Left forelimb (tissue), 1 donor: ENCODE results near the gene SMIM15.
"Not testable (repeated sequence)": the region's sequence is repeated elsewhere in the genome, so short reads cannot be mapped to it uniquely, and the experiment has no call there.

Experiments used
- DNase-seq: peaks from one replicate; pipeline ENCODE4 v3.0.0-alpha.2; 2018; ENCODE audit warnings: low spot score

Gene SMIM15, protein sequence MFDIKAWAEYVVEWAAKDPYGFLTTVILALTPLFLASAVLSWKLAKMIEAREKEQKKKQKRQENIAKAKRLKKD

DNA sequence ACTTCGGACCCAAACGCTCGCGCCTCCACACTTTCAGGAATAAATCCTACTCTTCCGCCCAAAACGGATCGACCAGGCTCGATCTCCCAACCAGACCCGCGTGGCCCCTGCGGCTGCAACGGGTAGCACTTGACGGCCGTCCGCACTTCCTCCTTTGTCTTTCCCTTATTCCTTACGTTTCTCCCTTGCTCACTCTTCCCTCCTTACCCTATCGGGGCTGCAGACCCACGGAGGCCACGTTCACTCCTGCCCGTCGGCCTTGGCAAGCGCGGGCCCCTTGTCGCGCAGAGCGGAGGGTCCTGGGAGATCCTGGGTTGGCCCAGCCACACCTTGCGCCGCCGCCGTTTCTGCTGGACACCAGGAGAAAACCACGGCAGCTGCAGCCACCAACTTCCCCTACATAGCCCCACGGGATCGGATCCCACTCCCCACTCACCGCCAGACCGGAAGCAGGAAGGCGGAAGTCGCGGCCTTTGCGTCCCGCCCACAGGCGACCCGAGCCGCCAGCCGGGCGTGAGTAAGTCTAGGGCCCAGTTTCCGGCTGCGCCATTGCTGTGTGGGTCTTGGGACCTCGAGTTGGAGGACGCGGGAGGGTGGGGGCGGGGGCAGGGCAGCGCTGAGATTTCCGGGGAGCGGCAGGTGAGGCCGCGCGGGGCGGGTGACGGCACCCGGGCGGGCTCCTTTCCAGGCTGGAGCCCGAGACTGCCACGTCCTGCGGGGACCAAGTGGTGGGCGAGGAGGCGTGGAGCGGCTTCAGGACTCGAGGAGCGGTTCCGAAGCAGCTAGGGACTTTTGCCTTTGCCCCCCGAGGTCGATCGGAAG is at the start of gene SMIM15:
Gene SMIM15 (minus strand): TSS at position 459 of the 822 bp plus-strand sequence. CDS start 2,297 bp downstream, outside the sequence.
- peak; percentile 94 for DNase-seq

DNA sequence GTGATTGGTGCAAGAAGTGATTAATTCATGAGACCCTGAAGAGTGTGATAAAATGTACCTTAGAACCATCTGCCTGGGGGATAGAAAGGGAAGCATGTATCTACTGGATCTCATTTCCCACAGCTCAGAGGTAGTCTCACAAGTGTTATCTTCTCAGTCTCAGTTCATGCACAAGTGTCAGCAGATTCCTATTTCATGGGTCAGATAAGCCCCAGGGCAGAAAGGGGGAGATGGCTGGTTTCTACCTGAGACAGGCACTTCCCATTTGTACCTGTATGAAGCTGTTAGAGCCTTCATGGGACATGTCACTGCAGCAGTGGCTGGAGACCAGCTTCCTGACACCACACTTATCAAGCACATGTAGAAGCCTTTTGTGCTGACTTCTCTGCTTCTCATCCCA is 45.6 kb upstream of the SMIM15 start:
- no peak for DNase-seq

DNA sequence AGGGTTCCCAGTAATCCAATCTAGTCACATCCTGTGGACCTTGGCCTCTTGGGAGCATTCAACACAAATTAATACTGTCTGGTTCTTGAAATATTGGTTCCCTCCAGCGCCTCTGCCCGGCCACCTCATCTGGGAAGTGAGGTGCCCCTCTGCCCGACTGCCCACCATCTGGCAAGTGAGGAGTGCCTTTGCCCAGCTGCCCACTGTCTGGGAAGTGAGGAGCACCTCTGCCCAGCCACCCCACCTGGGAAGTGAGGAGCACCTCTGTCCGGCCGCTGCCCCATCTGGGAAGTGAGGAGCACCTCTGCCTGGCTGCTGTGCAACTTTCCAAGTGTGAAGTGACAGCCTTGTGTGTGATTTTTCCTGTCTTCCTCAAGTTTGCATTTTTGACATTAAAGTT is 42.7 kb upstream of the SMIM15 start:
- no peak for DNase-seq

DNA sequence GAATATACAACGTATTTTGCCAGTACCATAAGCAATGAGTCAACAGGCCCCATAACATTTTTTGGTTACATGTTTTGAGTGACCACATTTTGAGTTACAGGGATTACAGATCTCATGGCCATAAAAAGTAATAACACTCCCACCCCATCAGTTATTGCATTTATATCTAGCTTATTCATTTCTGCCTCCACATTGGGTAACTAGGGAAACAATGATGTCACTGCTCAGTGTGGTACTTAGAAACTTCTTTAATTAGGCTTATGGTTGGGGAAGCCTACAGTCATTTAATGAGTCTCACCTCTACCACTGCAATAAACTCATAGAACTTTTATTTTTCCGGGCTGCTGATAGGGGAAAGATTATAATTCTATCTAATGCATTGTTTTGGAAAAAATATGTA is 39.9 kb upstream of the SMIM15 start:
- no peak for DNase-seq

DNA sequence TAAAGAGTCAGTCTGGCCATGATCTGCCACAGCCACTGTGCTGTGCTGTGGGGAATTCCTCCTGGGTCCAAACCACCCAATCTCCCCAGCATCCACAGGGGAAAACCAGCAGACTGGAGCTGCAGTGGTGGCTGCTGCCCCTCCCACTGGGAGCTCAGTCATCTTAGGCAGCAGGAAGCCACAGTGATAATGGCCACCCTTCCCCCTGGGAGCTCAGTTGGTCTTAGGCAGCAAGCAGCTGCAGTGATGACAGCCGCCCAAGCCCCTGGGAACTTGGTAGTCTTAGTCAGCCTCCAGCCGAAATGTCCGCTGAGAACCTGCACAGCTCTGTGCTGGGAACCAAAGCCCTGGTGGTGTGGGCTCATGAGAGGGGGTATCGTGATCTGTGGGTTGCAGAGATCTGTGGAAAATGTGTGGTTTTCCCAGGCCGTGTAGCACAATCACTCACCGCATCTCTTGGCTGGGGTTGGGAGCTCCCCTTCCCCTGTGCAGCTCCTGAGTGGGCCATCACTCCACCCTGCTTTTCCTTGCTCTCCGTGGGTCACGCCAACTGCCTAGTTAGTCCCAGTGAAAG is 38.4 kb upstream of the SMIM15 start:
- no peak for DNase-seq

DNA sequence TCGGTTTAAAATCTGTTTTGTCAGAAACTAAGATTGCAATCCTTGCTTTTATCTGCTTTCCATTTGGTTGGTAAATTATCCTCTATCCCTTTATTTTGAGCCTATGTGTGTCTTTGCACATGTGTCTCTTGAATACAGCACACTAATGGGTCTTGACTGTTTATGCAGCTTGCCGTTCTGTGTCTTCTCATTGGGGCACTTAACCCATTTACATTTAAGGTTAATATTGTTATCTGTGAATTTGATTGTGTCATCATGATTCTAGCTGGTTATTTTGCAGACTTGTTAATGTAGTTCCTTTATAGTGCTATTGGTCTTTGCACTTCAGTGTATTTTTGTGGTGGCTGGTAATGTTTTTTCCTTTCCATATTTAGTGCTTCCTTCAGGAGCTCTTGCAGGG is 36.3 kb upstream of the SMIM15 start:
- no peak for DNase-seq

DNA sequence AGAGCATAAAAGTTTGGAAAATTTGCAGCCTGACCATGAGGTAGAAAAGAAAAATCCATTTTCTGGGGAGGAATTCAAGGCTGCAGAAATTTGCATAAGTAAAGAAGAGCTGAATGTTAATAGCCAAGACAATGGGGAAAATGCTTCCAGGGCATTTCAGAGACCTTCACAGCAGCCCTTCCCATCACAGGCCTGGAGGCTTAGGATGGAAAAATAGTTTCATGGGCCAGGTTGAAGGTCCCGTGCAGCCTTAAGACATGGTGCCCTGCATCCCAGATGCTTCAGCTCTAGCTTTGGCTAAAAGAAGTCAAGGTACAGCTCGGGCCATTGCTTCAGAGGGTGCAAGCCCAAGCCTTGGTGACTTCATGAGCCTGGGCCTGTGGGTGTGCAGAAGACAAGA is 25.6 kb upstream of the SMIM15 start:
- DNase-seq: not testable (repeated sequence)

DNA sequence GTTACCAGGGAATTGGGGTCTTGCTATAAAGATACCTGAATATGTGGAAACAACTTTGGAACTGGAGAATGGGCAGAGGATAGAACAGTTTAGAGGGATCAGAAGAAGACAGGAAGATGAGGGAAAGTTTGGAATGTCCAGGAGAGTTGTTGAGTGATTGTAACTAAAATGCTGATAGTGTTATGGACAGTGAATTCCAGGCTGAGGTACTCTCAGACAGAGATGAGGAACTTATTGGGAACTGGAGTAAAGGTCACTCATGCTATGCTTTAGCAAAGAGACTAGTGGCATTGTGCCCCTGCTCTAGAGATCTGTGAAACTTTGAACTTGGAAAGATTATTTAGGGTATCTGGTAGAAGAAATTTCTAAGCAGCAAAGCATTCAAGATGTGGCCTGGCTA is 25.1 kb upstream of the SMIM15 start:
- DNase-seq: not testable (repeated sequence)

DNA sequence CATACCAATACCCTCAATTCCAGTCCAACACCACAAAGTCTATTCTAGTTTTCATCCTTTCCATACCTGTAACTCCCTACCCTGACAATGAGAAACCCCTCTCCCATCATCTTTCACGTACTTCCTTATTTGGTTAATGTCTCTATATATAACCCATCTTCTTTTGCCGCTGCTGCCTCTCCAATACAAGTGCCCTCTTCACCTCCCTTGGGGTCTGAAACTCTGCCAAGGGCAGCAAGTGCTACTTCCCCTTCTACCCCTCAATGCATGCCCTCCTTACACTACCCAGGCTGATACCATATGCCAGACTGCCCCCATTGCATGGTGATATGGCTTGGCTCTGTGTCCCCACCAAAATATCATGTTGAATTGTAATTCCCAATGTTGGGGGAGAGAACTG is 24.4 kb upstream of the SMIM15 start:
- DNase-seq: no peak

DNA sequence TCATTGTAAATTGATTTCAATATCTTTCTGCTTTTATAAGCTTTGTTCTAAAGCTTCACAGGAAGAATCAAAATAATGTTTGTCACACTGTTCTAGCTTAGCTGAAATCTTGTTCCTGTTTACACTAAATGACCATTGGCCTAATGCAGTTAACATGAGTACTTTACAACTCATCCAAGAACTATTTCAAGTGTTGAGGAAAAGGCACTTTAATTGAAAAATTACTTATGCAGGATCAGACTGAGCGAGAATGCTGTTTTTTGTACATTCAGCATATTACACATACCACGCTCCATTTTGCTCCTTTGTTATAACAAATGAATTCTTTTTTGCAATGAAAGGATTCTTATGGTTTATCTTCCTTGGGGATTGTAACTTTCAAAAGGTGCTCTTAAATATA is 22.4 kb upstream of the SMIM15 start:
- no peak for DNase-seq

DNA sequence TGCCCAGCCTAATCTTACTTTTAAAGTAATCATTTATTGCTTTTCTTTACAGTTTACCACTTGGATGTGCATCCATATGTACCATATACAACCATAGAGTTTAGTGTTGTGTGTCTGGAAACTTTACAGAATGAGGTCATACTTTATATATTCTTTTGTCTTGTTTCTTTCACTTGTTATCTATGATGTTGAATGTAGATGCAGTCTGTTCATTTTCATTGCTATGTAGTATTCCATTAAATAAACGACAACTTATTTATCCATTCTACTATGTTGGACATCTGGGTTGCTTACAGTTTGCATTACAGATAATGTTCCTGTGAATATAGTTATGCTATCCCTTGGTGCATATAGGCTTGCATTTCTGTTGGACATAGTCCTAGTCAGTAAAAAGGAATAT is 21.3 kb upstream of the SMIM15 start:
- DNase-seq: no peak

DNA sequence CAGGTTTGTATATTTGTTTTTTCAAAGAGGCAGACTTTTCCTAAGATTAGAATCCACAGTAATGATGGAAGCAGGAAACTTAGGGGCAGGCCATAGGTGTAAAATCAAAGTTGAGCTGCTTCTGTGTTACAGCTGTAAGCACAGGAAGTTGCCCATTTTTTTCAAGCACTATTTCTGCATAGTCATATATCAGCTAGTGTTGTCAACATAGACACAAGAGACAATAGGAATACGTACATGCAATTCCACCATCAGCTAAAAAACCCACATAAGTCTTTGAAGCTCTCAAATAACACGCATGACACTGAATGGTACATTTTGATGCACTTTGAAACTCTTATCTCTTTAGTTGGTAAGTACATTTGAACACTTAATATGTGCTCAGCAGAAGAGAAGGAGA is 20.2 kb upstream of the SMIM15 start:
- no peak for DNase-seq

DNA sequence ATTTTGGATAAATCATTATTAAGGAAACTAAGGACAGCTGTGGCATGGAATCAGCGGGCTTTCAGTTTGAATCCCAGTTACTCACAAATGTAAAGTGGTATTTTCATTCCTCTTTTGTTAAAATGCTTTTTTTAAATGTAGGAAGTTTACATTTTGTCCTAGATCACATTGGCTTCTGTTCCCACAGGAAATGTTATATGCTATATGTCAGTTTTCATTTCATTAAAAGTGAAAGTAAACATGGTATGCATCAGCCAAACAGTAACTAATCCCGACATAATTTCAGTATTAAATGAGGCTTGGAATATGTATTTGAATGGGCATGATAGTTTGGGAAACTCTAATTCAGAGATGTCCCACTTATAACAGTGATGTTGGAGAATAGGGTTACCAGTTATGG is 18.6 kb upstream of the SMIM15 start:
- DNase-seq: no peak

DNA sequence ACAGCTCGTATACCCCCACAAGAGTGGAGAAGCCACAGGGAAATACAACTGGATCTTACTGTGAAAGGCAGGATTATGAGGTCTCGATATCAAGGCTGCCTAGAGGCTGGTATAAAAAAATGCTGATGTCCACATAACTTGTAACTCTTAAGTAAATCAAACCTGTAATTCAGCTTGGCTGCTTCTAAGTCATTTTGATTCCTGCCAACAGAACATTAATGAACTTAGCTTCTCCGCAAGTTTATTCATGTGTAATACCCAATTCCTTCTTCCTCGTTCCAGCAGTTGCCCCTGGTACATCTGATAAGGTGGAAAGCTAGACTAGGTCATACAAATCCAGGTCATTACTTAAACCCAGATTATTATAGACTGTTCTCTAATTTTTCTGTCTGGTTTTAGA is 16.4 kb upstream of the SMIM15 start:
- DNase-seq: no peak

DNA sequence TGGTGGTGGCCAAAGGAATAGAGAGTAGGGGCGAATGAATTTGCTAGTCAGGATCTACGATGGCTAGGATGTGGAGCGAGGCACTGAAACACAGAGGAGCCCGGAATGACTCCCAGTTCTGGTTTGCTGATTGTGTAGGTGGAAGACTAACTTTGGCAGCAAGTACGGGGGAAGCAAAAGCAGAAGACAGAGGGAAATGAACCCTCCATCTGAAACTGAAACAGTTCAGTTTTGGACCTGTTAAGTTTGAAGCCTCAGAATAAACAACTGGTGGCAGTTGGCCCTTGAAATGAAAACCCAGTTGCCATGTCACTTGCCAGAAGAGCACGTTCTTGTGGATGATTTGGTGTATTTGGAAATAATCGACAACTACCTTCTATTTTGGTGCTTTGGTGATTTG is 15.4 kb upstream of the SMIM15 start:
- no peak for DNase-seq

DNA sequence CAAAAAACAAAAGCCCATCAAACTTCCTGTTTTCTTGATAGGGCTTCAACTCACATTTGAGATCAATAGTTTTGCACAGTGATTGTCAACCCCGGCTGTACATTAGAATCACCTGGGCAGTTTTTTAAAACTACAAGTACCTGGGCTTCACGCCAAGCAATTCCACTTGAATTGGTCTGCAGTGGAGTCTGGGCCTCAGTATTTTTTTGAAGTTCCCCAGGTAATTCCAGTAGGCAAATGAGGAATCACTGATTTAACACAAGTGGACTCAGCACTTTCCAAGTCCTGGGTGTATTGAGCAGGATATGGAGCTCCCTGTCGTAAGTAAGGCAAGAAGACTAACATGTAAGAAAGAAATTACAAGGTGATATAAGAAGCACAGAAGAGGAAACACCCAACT is 14.8 kb upstream of the SMIM15 start:
- DNase-seq: no peak

DNA sequence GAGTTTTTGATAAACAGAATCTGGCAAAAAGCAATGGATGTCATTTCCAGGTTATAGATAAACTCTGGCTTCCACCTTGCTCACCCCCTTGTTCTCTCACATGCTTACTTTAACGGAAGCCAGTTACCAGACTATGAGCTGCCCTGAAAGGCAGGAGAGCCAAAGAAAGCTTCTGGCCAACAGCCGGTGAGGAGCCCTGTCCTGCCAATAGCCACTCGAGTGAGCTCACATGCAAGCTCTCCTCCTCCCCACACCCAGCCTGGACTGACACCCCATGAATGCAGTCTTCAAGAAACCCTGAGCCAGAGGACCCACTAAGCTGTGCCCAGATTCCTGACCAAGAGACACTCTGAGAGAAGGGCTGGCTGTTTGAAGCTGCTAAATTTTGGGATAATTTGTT is 14.4 kb upstream of the SMIM15 start:
- DNase-seq: no peak

DNA sequence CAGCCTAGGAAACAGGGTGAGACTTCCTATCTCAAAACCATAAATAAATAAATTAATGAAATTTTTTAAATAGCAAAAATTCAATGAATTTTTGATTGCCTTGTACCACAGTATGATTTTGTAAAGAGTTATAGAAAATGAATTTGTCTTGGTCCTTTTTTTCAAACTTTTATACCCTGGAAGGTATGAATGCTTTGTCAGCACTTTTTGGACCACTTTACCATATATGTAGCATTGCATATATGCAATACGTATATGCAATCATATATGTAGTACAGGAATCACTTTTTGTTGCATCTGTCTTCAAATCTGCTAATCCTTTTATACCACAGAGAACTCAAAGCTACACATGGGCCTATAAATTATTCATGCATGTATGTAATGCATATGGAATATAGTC is 9.2 kb upstream of the SMIM15 start:
- no peak for DNase-seq

DNA sequence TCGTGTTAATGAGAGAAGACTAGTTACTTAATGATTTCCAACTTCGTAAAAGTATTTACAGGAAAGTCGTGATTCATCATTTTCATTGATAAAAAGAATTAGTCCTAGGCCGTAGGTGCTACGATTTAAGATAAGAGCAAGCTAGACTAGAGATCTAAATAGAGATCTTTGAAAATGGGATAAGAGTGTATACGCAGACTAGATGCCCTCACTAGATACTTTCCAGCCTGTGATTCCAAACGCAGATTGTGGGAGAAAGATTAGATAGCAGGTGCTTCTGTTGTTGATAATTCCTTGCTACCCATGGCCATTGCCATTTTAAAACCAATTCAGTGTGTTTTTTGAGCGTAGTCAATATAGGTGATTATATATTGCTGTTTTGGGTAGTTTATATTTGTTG is 6.7 kb upstream of the SMIM15 start:
- no peak for DNase-seq

DNA sequence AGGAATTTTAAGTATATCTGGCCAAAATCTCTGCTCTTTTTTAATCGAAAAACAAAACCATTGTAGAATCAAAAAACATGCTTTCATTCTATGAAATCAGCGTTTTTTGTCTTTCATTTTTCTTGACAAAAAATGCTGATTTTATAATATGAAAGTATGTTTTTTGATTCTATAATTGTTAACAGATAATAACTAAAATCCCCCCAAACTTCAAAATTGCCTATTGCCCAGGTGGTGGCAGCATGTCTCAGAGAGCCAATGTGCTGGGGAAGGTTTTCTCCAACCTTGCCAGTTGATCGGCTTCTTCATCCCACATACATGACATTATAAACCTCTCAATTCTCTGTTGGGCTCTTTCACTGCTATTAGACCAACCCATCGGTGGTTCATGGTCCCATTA is 5.1 kb upstream of the SMIM15 start:
- DNase-seq: no peak

DNA sequence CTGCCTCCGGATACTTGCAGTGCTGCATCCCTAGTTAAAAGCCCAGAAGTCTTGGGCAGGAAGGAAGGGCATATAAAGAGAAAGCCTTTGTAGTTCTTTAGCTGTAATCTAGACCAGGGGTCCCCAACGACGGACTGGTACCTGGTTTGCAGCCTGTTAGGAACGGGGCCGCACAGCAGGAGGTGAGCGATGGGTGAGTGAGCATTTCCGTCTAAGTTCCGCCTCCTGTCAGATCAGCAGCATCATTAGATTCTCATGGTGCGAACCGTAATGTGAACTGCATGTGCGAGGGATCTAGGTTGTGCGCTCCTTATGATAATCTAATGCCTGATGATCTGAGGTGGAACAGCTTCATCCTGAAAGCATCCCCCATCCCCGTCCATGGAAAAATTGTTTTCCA is 1.6 kb upstream of the SMIM15 start:
- no peak for DNase-seq

DNA sequence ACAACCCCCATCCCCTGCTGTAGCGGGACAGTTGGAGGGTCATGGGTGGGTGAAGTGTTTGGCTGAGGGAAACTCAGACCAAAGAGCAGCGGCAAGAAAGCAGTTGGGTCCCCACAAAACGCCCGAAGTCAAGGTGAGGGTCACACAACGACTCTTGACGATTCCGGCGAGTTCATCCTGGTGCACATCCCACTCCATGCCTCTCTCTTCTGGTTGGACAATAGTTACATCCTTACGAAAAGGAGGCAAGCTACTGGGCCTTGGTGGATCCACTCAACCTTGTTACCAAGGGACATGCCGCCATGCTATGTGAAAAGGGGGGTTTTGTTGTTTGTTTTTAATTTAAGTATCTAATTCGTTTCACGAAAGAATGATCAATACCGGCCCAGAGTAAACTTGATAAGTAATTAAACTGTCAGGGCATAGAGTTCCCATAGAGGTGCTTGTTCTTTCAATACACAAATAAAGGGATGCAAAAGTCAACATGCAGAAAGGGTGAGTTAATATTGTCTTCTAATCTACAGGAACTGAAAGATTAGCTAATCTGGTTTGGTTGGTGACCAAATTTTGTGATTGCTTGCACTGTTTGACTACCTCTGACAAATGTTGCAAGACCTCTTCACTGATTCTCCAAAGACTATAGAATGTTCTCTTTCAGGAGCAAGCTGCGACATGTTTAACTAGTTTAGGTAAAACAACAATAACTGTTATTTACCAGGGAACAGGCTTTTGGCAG is 732 bp upstream of the SMIM15 start:
- no peak for DNase-seq

DNA sequence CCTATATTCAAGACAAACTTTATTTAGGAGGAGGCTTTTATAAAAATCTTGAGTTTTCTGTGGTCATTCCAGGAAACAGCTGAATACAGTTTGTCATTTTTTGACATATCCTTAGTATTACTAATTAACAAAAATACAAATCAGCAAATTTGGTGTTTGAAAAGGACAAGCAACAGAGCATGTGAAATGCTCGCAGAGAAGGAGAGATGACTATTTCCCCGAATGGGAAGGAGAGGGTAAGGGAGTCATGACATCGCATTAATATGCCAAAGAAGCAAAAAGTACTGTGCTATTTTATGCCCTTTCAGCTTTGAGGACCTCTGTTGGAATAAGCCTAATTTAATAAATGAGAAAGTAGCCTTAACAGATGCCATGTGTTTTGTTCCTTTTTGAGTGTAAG is 1.8 kb downstream of the SMIM15 start:
- DNase-seq: no peak
